ENCODE measurements around the gene PCGF3.

- TF ChIP-seq CTCF (conservative IDR thresholded peaks at IDR 0.05) (no peak), ZFX (IDR thresholded peaks at IDR 0.05) (no peak)
Observed at GRCh38 chr4:739569-739968, 33.9 kb downstream of the PCGF3 start.
